ENCODE results near the gene SHISA4. TPM values are rescaled to one million over a fixed set of nuclear protein-coding genes. Genes with fewer than 3 reads are reported as not detected.

SHISA4 gene
- total and polyA plus RNA-seq, 2 of the 8 experiments (the other 6 are each of a cell fraction or from before 2014, with no cell fraction given), result 7.8 to 28.9 TPM

DNA sequence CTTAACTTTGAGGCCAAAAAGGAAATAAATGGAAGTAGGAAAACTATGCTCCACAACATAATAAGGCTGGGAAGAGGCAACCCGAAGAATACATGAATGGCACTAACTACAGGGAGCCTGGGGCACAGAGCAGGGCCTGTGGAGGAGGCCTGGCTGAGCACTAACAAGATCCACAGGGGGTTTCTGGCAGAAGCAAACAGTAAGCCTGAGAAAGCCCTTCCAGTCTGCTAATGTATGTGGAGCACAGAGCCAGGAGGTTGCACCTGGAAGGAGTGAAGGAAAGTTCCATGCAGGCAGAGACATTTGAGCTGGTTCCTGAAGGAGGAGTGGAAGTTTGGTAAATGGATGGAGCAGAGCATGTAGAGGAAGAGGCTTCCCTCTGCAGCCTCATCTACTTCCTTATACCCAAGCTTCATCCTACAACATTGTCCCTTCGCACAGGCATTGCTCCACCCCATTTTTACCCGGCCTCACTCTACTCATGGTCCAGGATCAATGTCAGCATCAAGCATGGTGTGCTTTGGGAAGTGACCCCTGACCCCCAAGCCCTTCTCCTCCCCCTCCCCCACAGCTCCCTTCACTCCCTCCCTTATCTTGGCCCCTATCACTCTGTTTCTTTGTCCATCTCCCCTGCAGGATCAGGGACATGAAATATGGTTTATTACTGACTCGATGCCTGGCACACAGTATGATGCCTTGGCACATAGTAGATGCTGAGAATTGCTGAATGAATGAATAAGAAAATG, 23.3 kb downstream of the SHISA4 start:
- no peak overlapping the region for H2AK5ac ChIP-seq (ENCODE audit: low read depth, low read length)
- POLR2A ChIA-PET (ENCODE audit: partially characterized antibody), result interaction anchor here (0.7 to 1.3 kb wide), 2 partner anchors 18 to 33 kb away, joined by 3 to 4 read pairs; no protein-coding TSS in a partner anchor
- H3K4me2 ChIP-seq (ENCODE audit: insufficient read depth in 1 of 2, low read depth in 2 of 2, low read length in 2 of 2), result peak overlapping the region; percentile 11 to 13; a peak in 2 of 4 replicates
- H3K14ac ChIP-seq (ENCODE audit: insufficient read length), result no peak overlapping the region
- H3K23me2 ChIP-seq (ENCODE audit: low read depth, low read length), result no peaks in the 10 kb centered on the region
- no peaks in the 10 kb centered on the region for H3K9me3 ChIP-seq (ENCODE audit: insufficient read depth in 2 of 2, low read depth in 1 of 2, low read length in 1 of 2)
- no peaks in the 10 kb centered on the region for H3K36me3 ChIP-seq (ENCODE audit: control insufficient read depth in 2 of 4, insufficient read depth in 4 of 4, low read length in 3 of 4)
- no peak overlapping the region for H4K91ac ChIP-seq (replicated peaks; ENCODE audit: insufficient read length, low read length)
- no peak overlapping the region for H2BK12ac ChIP-seq (ENCODE audit: low read depth, low read length)
- TF ChIP-seq BRCA1 (IDR thresholded peaks at IDR 0.05; ENCODE audit: low read depth, low read length) (no peak), JUND (IDR thresholded peaks at IDR 0.05; ENCODE audit: low read length) (no peak), KDM5A (IDR thresholded peaks at IDR 0.05; ENCODE audit: low read length) (no peak), TEAD4 (IDR thresholded peaks at IDR 0.05; ENCODE audit: low read depth, low read length) (no peak), CREB1 (IDR thresholded peaks at IDR 0.05) (no peak), SP2 (IDR thresholded peaks at IDR 0.05; ENCODE audit: low read length) (no peak)
- H3K56ac ChIP-seq (replicated peaks; ENCODE audit: insufficient read length, low read depth, low read length), result no peak overlapping the region
- 75% methylated on average over 4 of the region's 4 CpGs; no CpG with 5 or more reads in 1 of the 2 experiments for WGBS, 2 experiments (ENCODE audit: extremely low coverage in 1 of 2, insufficient coverage in 1 of 2, insufficient read length in 1 of 2, insufficient replicate concordance in 2 of 2, low coverage in 1 of 2, low lambda C conversion rate in 2 of 2, missing lambda C conversion rate in 1 of 2)
- H2BK120ac ChIP-seq (replicated peaks; ENCODE audit: low read depth, low read length), result no peak overlapping the region
- CTCF ChIA-PET (ENCODE audit: partially characterized antibody), result interaction anchor here (1.8 to 12.4 kb wide), 5 partner anchors 10 to 88 kb away, joined by 8 to 147 read pairs (median 10); no protein-coding TSS in a partner anchor
- no peak overlapping the region for H4K5ac ChIP-seq (ENCODE audit: insufficient read length, low read depth, low read length)
- H2BK5ac ChIP-seq (ENCODE audit: low read depth, low read length), result no peak overlapping the region
- H2BK20ac ChIP-seq (ENCODE audit: low read length), result no peak overlapping the region
- H3K9ac ChIP-seq (replicated peaks in 1 of 4; ENCODE audit: extremely low read depth in 1 of 4, low read depth in 3 of 4, low read length in 3 of 4), result no peak overlapping the region
- DNase-seq (ENCODE audit: low read depth in 1 of 2, low spot score in 2 of 2) (no peak), FAIRE-seq (peak; percentile 13)
- H3K27ac ChIP-seq (ENCODE audit: low read depth, low read length), result 0 out of 2 replicates have a peak overlapping the region, but pooled peaks have one; percentile 11
- no peaks in the 10 kb centered on the region; a peak in 1 of 7 replicates for H3K27me3 ChIP-seq (replicated peaks in 1 of 4; ENCODE audit: control insufficient read depth in 3 of 4, extremely low read depth in 1 of 4, insufficient read depth in 3 of 4, low read length in 3 of 4)
- H3K79me1 ChIP-seq (ENCODE audit: low read depth, low read length), result no peaks in the 10 kb centered on the region
- no peak overlapping the region for H3K23ac ChIP-seq (ENCODE audit: insufficient read length)
- H2BK15ac ChIP-seq (ENCODE audit: low read length), result no peak overlapping the region; the same call in 1 of the 2 replicates
- no peak overlapping the region for H3K4ac ChIP-seq (replicated peaks; ENCODE audit: insufficient read length, low read depth, low read length)
- no peak overlapping the region for H4K8ac ChIP-seq (ENCODE audit: extremely low read depth, insufficient read depth, low read length)
- peaks cover 0 to 4% (median 1%) of the 10 kb centered on the region in 4 experiments; a peak in 5 of 7 replicates for H3K4me1 ChIP-seq (replicated peaks in 1 of 4; ENCODE audit: control insufficient read depth in 3 of 4, insufficient read depth in 4 of 4, low read length in 3 of 4)
- no peak overlapping the region for H2AFZ ChIP-seq (ENCODE audit: low read length)
- no peak overlapping the region for H3K18ac ChIP-seq (ENCODE audit: extremely low read depth, low read length)
- H4K20me1 ChIP-seq (replicated peaks in 1 of 2; ENCODE audit: control insufficient read depth in 1 of 2, insufficient read depth in 2 of 2, low read length in 2 of 2), result no peaks in the 10 kb centered on the region
- no peaks in the 10 kb centered on the region for H3K79me2 ChIP-seq (ENCODE audit: control insufficient read depth in 1 of 2, insufficient read depth in 2 of 2, low read length in 2 of 2)
- no peak overlapping the region; a peak in 2 of 8 replicates for H3K4me3 ChIP-seq (ENCODE audit: extremely low read depth in 1 of 4, insufficient read depth in 2 of 4, low read depth in 3 of 4, low read length in 4 of 4)

All from H1 (cell line).